Stimulated activated naive CD8-positive, alpha-beta T cell treated with anti-CD3 and anti-CD28 coated beads, Interleukin-15, Interleukin-2, amounts not matched to agents 100 ng/mL and 50 ng/mL, for 24 hours (primary cell): Measurements from ENCODE around the gene IL3.
A peak's percentile ranks its signal among the peaks of the same experiment; 100 is the strongest.

Experiments
- H3K27ac Mint-ChIP-seq: one replicate; pipeline ENCODE4 v1.8.0; 2021; ENCODE audit warnings: mild to moderate bottlenecking, mixed read lengths
- H3K27me3 Mint-ChIP-seq: one replicate; pipeline ENCODE4 v1.8.0; 2021; ENCODE audit warnings: mixed read lengths
- H3K36me3 Mint-ChIP-seq: one replicate; pipeline ENCODE4 v1.8.0; 2021; ENCODE audit warnings: low read depth, mixed read lengths
- H3K4me1 Mint-ChIP-seq: one replicate; pipeline ENCODE4 v1.8.0; 2021; ENCODE audit warnings: low read depth, mixed read lengths
- H3K4me3 Mint-ChIP-seq: one replicate; pipeline ENCODE4 v1.8.0; 2021; ENCODE audit warnings: mild to moderate bottlenecking, mixed read lengths
- H3K9me3 Mint-ChIP-seq: one replicate; pipeline ENCODE4 v1.8.0; 2021; ENCODE audit warnings: mixed read lengths

The IL3 gene

GRCh38 chr5:132049093-132049492, 11.4 kb upstream of the IL3 start:
- H3K36me3 Mint-ChIP-seq = no peaks in the 10 kb centered on the region

GRCh38 chr5:132049559-132049958, 10.9 kb upstream of the IL3 start:
- Mint-ChIP-seq H3K4me3 (no peak overlapping the region), H3K27ac (no peak overlapping the region), H3K36me3 (no peaks in the 10 kb centered on the region), H3K4me1 (peaks cover 11% of the 10 kb centered on the region), H3K27me3 (no peaks in the 10 kb centered on the region), H3K9me3 (no peaks in the 10 kb centered on the region)

More at GRCh38 chr5:132049093-132049492, 11.4 kb upstream of the IL3 start:
- Mint-ChIP-seq H3K9me3 (no peaks in the 10 kb centered on the region), H3K27me3 (peaks cover 3% of the 10 kb centered on the region), H3K4me3 (no peak overlapping the region), H3K27ac (no peak overlapping the region), H3K4me1 (peaks cover 10% of the 10 kb centered on the region)

GRCh38 chr5:132050136-132050535, 10.3 kb upstream of the IL3 start:
- no peaks in the 10 kb centered on the region for H3K9me3 Mint-ChIP-seq
- H3K27ac Mint-ChIP-seq = no peak overlapping the region
- H3K27me3 Mint-ChIP-seq = no peaks in the 10 kb centered on the region
- peaks cover 16% of the 10 kb centered on the region for H3K4me1 Mint-ChIP-seq
- H3K36me3 Mint-ChIP-seq = no peaks in the 10 kb centered on the region
- no peak overlapping the region for H3K4me3 Mint-ChIP-seq

- Mint-ChIP-seq H3K4me1 (peaks cover 24% of the 10 kb centered on the region), H3K27me3 (no peaks in the 10 kb centered on the region), H3K4me3 (no peak overlapping the region), H3K9me3 (no peaks in the 10 kb centered on the region), H3K27ac (no peak overlapping the region), H3K36me3 (no peaks in the 10 kb centered on the region)
Observed at GRCh38 chr5:132050661-132051552, 9.5 kb upstream of the IL3 start.

- peaks cover 32% of the 10 kb centered on the region for H3K4me1 Mint-ChIP-seq
- H3K27me3 Mint-ChIP-seq = no peaks in the 10 kb centered on the region
- no peaks in the 10 kb centered on the region for H3K36me3 Mint-ChIP-seq
- no peaks in the 10 kb centered on the region for H3K9me3 Mint-ChIP-seq
- H3K27ac Mint-ChIP-seq = no peak overlapping the region
- no peak overlapping the region for H3K4me3 Mint-ChIP-seq
Observed at GRCh38 chr5:132052520-132052919, 7.9 kb upstream of the IL3 start.

GRCh38 chr5:132053483-132053882, 7.0 kb upstream of the IL3 start:
- no peak overlapping the region for H3K4me3 Mint-ChIP-seq
- H3K4me1 Mint-ChIP-seq = peaks cover 40% of the 10 kb centered on the region
- no peaks in the 10 kb centered on the region for H3K27me3 Mint-ChIP-seq
- no peaks in the 10 kb centered on the region for H3K9me3 Mint-ChIP-seq
- no peaks in the 10 kb centered on the region for H3K36me3 Mint-ChIP-seq
- H3K27ac Mint-ChIP-seq = no peak overlapping the region

- Mint-ChIP-seq H3K4me1 (peaks cover 45% of the 10 kb centered on the region), H3K27ac (peak overlapping the region; percentile 92), H3K9me3 (no peaks in the 10 kb centered on the region), H3K36me3 (no peaks in the 10 kb centered on the region), H3K27me3 (no peaks in the 10 kb centered on the region), H3K4me3 (no peak overlapping the region)
Observed at GRCh38 chr5:132054031-132054696, 6.3 kb upstream of the IL3 start.

- peaks cover 52% of the 10 kb centered on the region for H3K4me1 Mint-ChIP-seq
- H3K36me3 Mint-ChIP-seq = no peaks in the 10 kb centered on the region
- no peak overlapping the region for H3K4me3 Mint-ChIP-seq
- no peaks in the 10 kb centered on the region for H3K27me3 Mint-ChIP-seq
- peak overlapping the region; percentile 92 for H3K27ac Mint-ChIP-seq
- no peaks in the 10 kb centered on the region for H3K9me3 Mint-ChIP-seq
Observed at GRCh38 chr5:132054697-132055440, 5.6 kb upstream of the IL3 start.

GRCh38 chr5:132055441-132055807, 5.0 kb upstream of the IL3 start:
- Mint-ChIP-seq H3K27me3 (no peaks in the 10 kb centered on the region), H3K27ac (peak overlapping the region; percentile 92), H3K36me3 (no peaks in the 10 kb centered on the region), H3K4me3 (no peak overlapping the region), H3K4me1 (peaks cover 58% of the 10 kb centered on the region), H3K9me3 (no peaks in the 10 kb centered on the region)

GRCh38 chr5:132055808-132056609, 4.4 kb upstream of the IL3 start:
- H3K9me3 Mint-ChIP-seq = no peaks in the 10 kb centered on the region
- peaks cover 64% of the 10 kb centered on the region for H3K4me1 Mint-ChIP-seq
- peak overlapping the region; percentile 92 for H3K27ac Mint-ChIP-seq
- H3K36me3 Mint-ChIP-seq = no peaks in the 10 kb centered on the region
- H3K4me3 Mint-ChIP-seq = peak overlapping the region; percentile 47
- no peaks in the 10 kb centered on the region for H3K27me3 Mint-ChIP-seq

GRCh38 chr5:132056610-132057497, 3.6 kb upstream of the IL3 start:
- Mint-ChIP-seq H3K4me3 (no peak overlapping the region), H3K27me3 (no peaks in the 10 kb centered on the region), H3K4me1 (peaks cover 71% of the 10 kb centered on the region), H3K27ac (peak overlapping the region; percentile 92), H3K36me3 (no peaks in the 10 kb centered on the region), H3K9me3 (no peaks in the 10 kb centered on the region)

GRCh38 chr5:132057498-132058255, 2.8 kb upstream of the IL3 start:
- H3K36me3 Mint-ChIP-seq = no peaks in the 10 kb centered on the region
- peaks cover 76% of the 10 kb centered on the region for H3K4me1 Mint-ChIP-seq
- peak overlapping the region; percentile 3 for H3K4me3 Mint-ChIP-seq
- H3K27me3 Mint-ChIP-seq = no peaks in the 10 kb centered on the region
- peak overlapping the region; percentile 75 for H3K27ac Mint-ChIP-seq
- H3K9me3 Mint-ChIP-seq = no peaks in the 10 kb centered on the region

GRCh38 chr5:132058646-132059042, 1.8 kb upstream of the IL3 start:
- Mint-ChIP-seq H3K4me1 (peaks cover 86% of the 10 kb centered on the region), H3K27ac (peak overlapping the region; percentile 77), H3K9me3 (no peaks in the 10 kb centered on the region), H3K27me3 (no peaks in the 10 kb centered on the region), H3K4me3 (no peak overlapping the region), H3K36me3 (no peaks in the 10 kb centered on the region)
